HK-2 (cell line): ENCODE results near the gene PRKAR2B.

Experiments
- DNase-seq: peaks from one replicate; pipeline ENCODE4 v3.0.0-alpha.2; 2018; ENCODE audit not compliant: unreplicated experiment

PRKAR2B gene

DNA sequence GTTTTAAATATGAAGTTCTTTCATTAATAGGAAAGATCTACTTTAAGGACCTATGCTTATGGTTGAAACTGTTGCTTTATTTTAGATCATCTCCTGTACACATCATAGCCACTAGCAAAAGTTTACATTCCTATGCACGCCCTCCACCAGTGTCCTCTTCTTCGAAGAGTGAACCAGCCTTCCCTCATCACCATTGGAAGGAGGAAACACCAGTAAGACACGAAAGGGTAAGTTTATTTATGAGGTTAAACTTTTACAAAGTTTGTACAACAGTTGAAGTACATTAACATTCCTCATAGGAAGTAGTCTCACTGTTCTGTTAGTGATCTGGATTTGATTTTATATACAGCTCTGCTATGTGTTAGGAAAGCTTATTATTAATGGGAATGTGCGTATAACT, 141.2 kb downstream of the PRKAR2B start:
- no peak for DNase-seq

DNA sequence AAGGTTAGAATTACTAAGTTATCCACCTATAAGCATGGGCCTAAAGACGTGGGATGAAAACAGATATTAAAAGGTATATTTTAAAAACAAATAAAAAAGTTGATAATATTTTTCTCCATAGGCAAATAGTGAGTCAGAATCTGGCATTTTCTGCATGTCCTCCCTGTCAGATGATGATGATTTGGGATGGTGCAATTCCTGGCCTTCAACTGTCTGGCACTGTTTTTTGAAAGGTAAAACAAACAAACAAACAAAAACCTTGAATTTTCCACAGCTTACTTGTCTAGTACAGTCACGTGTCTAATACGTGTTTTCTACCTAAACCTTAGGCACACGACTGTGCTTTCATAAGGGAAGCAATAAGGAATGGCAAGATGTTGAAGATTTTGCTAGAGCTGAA, 141.7 kb downstream of the PRKAR2B start:
- no peak for DNase-seq

DNA sequence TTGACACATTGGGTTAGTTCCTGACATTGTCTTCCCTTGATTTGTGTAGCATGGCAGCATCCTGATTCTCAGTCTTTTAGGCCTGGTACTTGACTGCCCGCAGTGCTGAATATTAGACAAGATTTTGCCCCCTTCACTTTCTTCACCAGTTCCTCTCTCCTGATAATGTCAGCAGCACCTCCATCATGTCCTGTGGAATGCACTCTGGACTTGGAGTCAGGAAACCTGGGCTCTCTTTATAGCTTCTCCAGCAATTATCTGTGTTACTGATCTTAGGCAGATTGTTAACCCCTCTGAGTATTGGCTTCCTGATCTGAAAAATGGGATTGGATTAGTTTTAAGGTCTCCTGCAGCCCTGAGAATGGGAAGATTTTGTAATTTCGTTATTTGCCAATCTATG, 143.3 kb downstream of the PRKAR2B start:
- DNase-seq, result no peak

DNA sequence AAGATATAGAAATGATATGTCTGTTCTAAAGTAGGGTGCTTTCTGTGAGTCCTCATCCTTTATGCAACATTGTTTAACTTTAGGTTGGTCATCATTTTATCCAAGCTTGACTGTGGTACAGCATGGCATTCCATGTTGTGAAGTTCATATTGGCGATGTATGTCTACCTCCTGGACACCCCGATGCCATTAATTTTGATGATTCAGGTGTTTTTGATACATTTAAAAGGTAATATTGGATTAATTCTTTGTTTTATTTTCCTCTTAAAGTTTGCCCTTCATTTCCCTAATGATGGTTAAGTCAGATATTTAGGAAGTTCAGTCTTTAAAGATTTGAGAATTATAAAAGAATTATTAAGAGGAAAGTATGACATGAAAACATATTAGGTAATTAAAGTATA, 145.6 kb downstream of the PRKAR2B start:
- no peak for DNase-seq

DNA sequence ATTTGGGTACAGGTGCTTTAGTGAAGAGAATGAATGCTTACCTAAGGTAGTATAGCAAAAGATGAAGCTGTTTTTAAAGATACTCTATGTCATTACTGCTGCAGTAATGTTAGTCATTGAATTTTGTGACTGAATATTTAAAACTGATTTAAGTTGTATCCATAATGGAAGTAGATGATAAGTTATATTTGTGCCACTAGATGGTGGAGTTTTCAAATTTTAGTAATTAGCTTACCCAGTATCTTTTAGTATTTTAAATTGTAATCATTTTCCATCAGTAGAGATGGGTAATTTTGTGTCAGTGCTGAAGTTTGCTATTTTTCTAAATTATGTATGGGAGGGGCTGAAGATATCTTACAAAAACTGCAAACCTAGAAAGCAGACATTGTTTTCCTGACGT, 149.5 kb downstream of the PRKAR2B start:
- DNase-seq, result no peak

DNA sequence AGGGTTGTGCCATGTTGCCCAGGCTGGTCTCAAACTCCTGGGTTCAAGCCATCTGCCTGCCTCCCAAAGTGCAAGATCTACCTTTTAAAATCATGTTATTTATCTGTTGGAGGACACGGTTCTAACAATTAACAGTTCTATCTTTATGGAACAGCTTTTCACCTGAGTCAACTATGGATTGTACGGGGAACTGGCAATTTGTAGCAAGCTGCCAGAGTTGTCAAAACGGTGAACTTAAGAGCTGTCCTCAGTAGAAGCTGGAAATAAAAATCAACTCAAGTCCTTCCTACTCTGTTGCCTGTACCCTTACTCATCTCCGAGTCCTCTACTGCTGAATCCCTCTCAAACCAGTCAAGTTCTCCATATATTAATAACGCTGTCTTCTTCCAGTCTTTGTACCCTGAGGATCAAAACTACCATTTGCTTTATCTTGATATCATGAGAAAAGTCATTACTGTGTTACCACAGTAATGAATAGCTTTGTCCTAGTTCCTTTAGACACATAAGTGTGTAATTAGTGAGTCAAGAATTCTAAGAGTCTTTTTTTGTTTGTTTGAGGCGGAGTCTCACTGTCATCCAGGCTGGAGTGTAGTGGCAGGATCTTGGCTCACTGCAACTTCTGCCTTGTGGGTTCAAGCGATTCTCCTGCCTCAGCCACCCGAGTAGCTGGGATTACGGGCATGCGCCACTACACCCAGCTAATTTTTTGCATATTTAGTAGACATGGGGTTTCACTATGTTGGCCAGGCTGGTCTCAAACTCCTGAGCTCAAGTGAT, 152.5 kb downstream of the PRKAR2B start:
- no peak for DNase-seq

DNA sequence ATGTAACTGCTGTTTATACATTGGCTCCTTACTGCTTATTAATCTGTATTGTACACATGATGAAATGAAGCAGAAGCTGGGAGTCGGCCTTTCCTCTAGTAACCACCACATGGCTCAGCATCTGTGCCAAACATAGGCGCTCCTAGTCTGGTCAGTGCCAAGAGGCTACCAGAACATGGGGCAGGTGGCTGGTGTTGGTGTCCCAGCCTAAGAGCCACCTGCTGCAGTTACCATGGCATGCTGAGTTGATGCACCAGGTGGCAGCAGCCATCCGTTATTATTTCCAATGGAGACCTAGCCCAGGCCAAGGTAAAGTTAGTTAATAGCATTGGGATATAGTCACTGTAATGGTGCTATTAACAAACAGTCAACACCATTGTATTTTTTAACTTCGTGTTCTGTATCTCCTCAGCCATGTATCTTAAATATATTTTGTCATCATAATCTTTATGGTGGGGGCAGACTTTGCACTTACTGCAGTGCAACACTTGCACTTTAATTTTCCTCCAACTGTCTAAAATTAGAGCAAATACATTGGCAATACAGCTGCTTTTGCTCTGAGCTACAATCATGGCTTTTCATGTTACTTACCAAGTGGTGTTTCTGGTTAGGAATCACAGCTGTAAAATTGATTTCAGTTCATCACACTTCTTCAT, 157.4 kb downstream of the PRKAR2B start:
- peak; percentile 34 for DNase-seq

DNA sequence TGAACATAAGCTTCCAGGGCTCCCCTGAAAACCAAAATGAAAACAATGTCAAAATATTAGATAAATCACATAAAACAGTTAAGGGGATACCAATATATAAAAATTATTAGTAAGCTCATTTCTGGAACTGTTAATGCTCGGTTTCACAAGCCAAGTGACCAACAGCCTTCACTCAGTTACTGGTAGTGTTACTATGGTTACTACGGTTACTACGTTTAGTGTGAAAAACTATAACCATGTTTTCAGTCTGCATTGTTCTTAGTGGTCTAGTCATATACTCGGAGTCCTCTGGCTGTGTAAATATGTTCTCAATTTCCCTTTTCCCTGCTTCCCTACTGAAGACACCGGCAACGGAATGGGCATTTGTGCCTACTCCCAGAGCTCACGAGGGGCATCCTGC, 159.1 kb downstream of the PRKAR2B start:
- no peak for DNase-seq

DNA sequence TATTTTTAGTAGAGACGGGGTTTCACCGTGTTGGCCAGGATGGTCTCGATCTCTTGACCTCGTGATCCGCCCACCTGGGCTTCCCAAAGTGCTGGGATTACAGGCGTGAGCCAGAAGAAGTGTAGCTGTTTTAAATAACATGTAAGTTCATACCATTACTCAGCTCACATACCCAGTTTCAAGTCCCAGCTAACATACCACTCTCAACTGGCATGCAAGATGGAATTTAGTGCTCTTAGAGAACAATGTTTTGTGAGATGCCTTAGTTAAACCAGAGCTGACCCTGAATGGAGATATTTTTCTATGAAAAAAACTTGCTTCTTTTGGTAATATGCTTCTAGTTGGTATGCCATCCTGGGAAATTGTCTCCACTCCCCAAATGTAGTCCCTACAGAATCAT, 161.6 kb downstream of the PRKAR2B start:
- no peak for DNase-seq

DNA sequence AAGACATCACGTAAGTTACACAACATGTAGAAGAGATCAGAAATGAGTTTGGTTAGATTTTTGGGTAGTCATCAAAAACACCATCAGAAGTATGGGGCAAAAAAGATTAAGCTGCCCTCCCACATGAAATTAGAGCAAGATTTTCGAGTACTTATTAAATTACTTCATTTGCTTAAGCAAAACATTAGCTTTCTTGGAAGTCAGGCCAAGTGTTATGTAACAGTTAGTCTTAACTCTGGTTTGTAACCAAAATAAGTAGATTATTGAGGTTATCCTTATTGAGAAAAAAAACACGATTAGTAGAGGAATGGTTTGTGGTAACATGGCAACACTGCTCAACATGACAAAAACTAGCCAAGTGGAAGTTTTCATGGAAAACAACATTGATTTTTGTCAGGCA, 162.2 kb downstream of the PRKAR2B start:
- DNase-seq, result no peak

DNA sequence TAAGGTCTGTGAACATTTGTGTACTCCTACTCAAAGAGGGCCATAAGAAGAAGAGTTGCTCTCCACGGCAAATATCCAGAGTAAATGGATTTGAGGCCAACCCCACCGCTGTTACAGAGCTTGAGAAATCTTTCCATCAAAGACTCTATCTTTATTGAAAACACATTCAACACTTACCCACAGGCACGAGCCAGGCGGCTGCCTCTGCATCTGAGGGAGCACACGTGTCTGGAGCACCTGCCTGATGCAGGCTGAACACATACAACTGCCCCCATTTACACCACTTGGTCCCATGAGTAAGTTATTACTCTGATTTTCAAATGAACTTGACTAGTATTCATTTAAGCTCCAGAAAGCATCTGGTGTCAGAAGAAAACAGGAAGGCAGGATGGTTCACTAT, 163.0 kb downstream of the PRKAR2B start:
- DNase-seq, result no peak

DNA sequence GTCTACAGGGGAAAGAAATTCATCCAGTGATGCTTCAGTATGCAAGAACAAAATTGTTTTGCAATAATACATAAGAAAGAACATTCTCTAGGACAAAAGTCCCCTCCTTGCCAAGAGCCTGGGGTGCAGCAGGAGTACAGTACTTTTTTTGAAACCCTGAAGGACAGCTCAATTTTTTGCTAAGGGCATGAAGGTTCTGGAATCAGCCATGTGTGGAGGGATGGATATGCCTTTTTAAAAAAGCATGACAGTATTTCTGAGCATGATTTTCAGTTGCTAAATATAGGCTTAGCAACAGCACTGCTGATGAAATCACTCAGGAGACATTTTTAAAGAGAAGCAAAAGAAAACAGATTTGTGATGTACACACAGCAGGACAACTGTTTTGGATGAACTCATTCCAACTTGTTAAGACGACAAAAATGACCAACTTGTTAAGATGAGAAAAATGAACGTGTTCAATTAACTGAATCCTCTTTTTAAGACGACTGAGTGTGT, 163.6 kb downstream of the PRKAR2B start:
- DNase-seq, result no peak

DNA sequence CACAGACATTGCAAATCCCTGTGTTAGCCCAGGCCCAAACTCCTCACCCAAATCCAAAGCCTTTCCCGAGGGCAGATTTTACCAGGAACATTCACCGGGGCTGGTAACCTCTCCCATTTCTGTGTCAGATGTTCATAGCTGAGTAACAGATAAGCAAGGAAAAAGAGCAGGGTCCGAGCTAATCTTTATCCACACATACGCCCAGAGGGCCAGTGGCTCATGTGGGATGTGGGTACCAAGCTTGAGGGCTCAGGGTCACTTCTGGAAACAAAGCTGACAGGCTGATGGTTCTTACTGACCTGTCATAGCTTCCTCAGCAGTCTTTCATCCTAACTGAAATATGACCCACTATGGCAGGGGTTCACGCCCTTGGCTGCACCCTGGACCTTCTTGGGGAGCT, 164.1 kb downstream of the PRKAR2B start:
- DNase-seq, result no peak

DNA sequence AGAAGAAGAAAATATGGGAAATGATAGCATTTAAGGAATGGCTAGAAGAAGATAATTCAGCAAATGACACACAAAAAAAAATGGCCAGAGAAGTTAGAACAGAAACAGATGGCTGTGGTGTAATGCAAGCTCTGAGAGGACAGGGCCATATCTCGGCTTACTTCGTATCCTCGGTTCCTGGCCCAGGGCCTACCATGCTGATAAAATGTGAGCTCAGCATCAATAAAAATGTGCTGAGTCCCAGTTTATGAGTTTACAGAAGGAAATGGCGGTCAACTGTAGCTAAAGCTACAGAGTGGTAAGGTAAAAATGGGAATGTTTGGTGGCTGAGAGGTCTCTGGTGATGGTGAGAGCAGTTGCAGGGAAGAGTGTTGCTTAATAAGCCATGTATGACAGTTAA, 165.1 kb downstream of the PRKAR2B start:
- no peak for DNase-seq

DNA sequence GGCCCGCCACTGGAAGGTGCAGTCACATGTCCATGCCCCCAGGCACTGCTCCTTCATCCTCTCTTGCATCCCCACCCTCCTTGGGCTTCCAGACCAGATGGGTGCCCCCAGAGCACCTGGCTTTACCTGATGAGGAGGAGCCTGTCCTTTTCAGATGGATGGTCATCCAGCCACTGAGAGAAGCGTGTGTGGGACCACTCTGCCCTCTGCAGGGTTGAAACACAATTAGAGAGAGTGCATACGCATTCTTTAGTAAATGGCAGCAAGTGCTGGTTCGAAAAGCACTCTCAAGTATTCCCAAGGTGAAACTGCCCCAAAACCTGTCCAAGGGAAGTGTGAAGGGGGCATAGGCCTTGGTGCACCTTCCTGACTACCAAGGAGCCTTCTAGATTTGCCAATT, 165.9 kb downstream of the PRKAR2B start:
- DNase-seq, result no peak
